ENCODE measurements around the gene GBP6.
"Not testable (repeated sequence)": the region's sequence is repeated elsewhere in the genome, so short reads cannot be mapped to it uniquely, and the experiment has no call there.

GBP6 gene

GRCh38 chr1:89335486-89335885 lies 28.4 kb upstream of the GBP6 start:
- no peaks in the 10 kb centered on the region for H3K79me2 ChIP-seq (ENCODE audit: control insufficient read depth, insufficient read depth, low read length, poor library complexity)
- H2AK5ac ChIP-seq (ENCODE audit: low read length) = no peak overlapping the region
- no peak overlapping the region for H2BK5ac ChIP-seq (ENCODE audit: low read depth, low read length, poor library complexity)
- H3K14ac ChIP-seq (ENCODE audit: low read length) = no peak overlapping the region
- H2BK12ac ChIP-seq (ENCODE audit: low read length) = no peak overlapping the region
- H4K8ac ChIP-seq (ENCODE audit: low read depth, low read length) = no peak overlapping the region
- no peak overlapping the region for H2AFZ ChIP-seq (ENCODE audit: insufficient read depth, low read length, poor library complexity)
- H3K4ac ChIP-seq (ENCODE audit: low read depth, low read length) = no peak overlapping the region
- H2BK120ac ChIP-seq (ENCODE audit: insufficient read depth, low read length, poor library complexity) = no peak overlapping the region
- H3K36me3 ChIP-seq (ENCODE audit: control insufficient read depth in 1 of 2, insufficient read depth in 2 of 2, low read length in 2 of 2) = no peaks in the 10 kb centered on the region
- H3K79me1 ChIP-seq (ENCODE audit: low read length) = no peaks in the 10 kb centered on the region
- no peak overlapping the region for H4K91ac ChIP-seq (ENCODE audit: low read depth, low read length)
- no peak overlapping the region for H3K27ac ChIP-seq (ENCODE audit: low read depth, low read length)
- H3K27me3 ChIP-seq (ENCODE audit: insufficient read depth, low read length) = no peaks in the 10 kb centered on the region
- no peak overlapping the region for H3K18ac ChIP-seq (ENCODE audit: low read length)
- no peaks in the 10 kb centered on the region for H3K4me1 ChIP-seq (ENCODE audit: control insufficient read depth in 1 of 2, insufficient read depth in 2 of 2, low read length in 2 of 2)
- peak; percentile 61 to 66 for DNase-seq
- no peaks in the 10 kb centered on the region for H3K9me3 ChIP-seq (ENCODE audit: insufficient read depth, low read depth, low read length)
- no peak overlapping the region for H3K9ac ChIP-seq (ENCODE audit: low read length)
- H3K4me2 ChIP-seq (ENCODE audit: low read length) = no peak overlapping the region
- no peak overlapping the region for H3K23ac ChIP-seq (ENCODE audit: low read length)
- H4K12ac ChIP-seq (ENCODE audit: low read depth, low read length) = no peak overlapping the region
- H3K4me3 ChIP-seq (ENCODE audit: low read depth, low read length) = no peak overlapping the region

- Histone ChIP-seq H3K4me1 (ENCODE audit: control insufficient read depth in 1 of 2, insufficient read depth in 2 of 2, low read length in 2 of 2) (no peaks in the 10 kb centered on the region), H4K8ac (ENCODE audit: low read depth, low read length) (no peak overlapping the region), H2BK12ac (ENCODE audit: low read length) (no peak overlapping the region), H3K4ac (ENCODE audit: low read depth, low read length) (no peak overlapping the region), H3K79me2 (ENCODE audit: control insufficient read depth, insufficient read depth, low read length, poor library complexity) (no peaks in the 10 kb centered on the region), H3K9me3 (ENCODE audit: insufficient read depth, low read depth, low read length) (no peaks in the 10 kb centered on the region), H2BK5ac (ENCODE audit: low read depth, low read length, poor library complexity) (no peak overlapping the region), H4K12ac (ENCODE audit: low read depth, low read length) (no peak overlapping the region), H4K91ac (ENCODE audit: low read depth, low read length) (no peak overlapping the region), H2BK120ac (ENCODE audit: insufficient read depth, low read length, poor library complexity) (no peak overlapping the region), H3K27me3 (ENCODE audit: insufficient read depth, low read length) (no peaks in the 10 kb centered on the region), H3K9ac (ENCODE audit: low read length) (no peak overlapping the region), H2AK5ac (ENCODE audit: low read length) (no peak overlapping the region), H3K79me1 (ENCODE audit: low read length) (no peaks in the 10 kb centered on the region), H3K18ac (ENCODE audit: low read length) (no peak overlapping the region), H3K4me3 (ENCODE audit: low read depth, low read length) (no peak overlapping the region), H3K27ac (ENCODE audit: low read depth, low read length) (no peak overlapping the region), H3K36me3 (ENCODE audit: control insufficient read depth in 1 of 2, insufficient read depth in 2 of 2, low read length in 2 of 2) (no peaks in the 10 kb centered on the region), H2AFZ (ENCODE audit: insufficient read depth, low read length, poor library complexity) (no peak overlapping the region), H3K4me2 (ENCODE audit: low read length) (no peak overlapping the region), H3K14ac (ENCODE audit: low read length) (no peak overlapping the region), H3K23ac (ENCODE audit: low read length) (no peak overlapping the region)
- DNase-seq = no peak
- no CpG with 5 or more reads among the region's 4 CpGs for WGBS (ENCODE audit: extremely low coverage, insufficient coverage, insufficient read length)
Measured at GRCh38 chr1:89337903-89338302, 26.0 kb upstream of the GBP6 start.

GRCh38 chr1:89339039-89339438 lies 24.8 kb upstream of the GBP6 start:
- no peak overlapping the region for H2BK120ac ChIP-seq (ENCODE audit: insufficient read depth, low read length, poor library complexity)
- no peak overlapping the region for H3K27ac ChIP-seq (ENCODE audit: low read depth, low read length)
- H3K36me3 ChIP-seq (ENCODE audit: control insufficient read depth in 1 of 2, insufficient read depth in 2 of 2, low read length in 2 of 2) = no peaks in the 10 kb centered on the region
- H4K12ac ChIP-seq (ENCODE audit: low read depth, low read length) = no peak overlapping the region
- H3K79me1 ChIP-seq (ENCODE audit: low read length) = no peaks in the 10 kb centered on the region
- no peak overlapping the region for H4K91ac ChIP-seq (ENCODE audit: low read depth, low read length)
- DNase-seq = no peak
- no peaks in the 10 kb centered on the region for H3K9me3 ChIP-seq (ENCODE audit: insufficient read depth, low read depth, low read length)
- H2BK5ac ChIP-seq (ENCODE audit: low read depth, low read length, poor library complexity) = no peak overlapping the region
- WGBS (ENCODE audit: extremely low coverage, insufficient coverage, insufficient read length) = no CpG with 5 or more reads among the region's 4 CpGs
- H2BK12ac ChIP-seq (ENCODE audit: low read length) = no peak overlapping the region
- H3K14ac ChIP-seq (ENCODE audit: low read length) = no peak overlapping the region
- no peak overlapping the region for H3K18ac ChIP-seq (ENCODE audit: low read length)
- no peak overlapping the region for H2AK5ac ChIP-seq (ENCODE audit: low read length)
- H3K79me2 ChIP-seq (ENCODE audit: control insufficient read depth, insufficient read depth, low read length, poor library complexity) = no peaks in the 10 kb centered on the region
- no peak overlapping the region for H4K8ac ChIP-seq (ENCODE audit: low read depth, low read length)
- H3K27me3 ChIP-seq (ENCODE audit: insufficient read depth, low read length) = no peaks in the 10 kb centered on the region
- H3K4me1 ChIP-seq (ENCODE audit: control insufficient read depth in 1 of 2, insufficient read depth in 2 of 2, low read length in 2 of 2) = no peaks in the 10 kb centered on the region
- H3K4ac ChIP-seq (ENCODE audit: low read depth, low read length) = no peak overlapping the region
- no peak overlapping the region for H3K9ac ChIP-seq (ENCODE audit: low read length)
- no peak overlapping the region for H3K23ac ChIP-seq (ENCODE audit: low read length)
- no peak overlapping the region for H3K4me3 ChIP-seq (ENCODE audit: low read depth, low read length)
- no peak overlapping the region for H2AFZ ChIP-seq (ENCODE audit: insufficient read depth, low read length, poor library complexity)
- no peak overlapping the region for H3K4me2 ChIP-seq (ENCODE audit: low read length)

GRCh38 chr1:89345479-89345878 lies 18.4 kb upstream of the GBP6 start:
- H3K4me3 ChIP-seq (ENCODE audit: low read depth, low read length); H2AK5ac ChIP-seq (ENCODE audit: low read length); H3K27me3 ChIP-seq (ENCODE audit: insufficient read depth, low read length); H3K79me1 ChIP-seq (ENCODE audit: low read length); H4K12ac ChIP-seq (ENCODE audit: low read depth, low read length); H3K27ac ChIP-seq (ENCODE audit: low read depth, low read length); H2BK120ac ChIP-seq (ENCODE audit: insufficient read depth, low read length, poor library complexity); H2AFZ ChIP-seq (ENCODE audit: insufficient read depth, low read length, poor library complexity); H3K79me2 ChIP-seq (ENCODE audit: control insufficient read depth, insufficient read depth, low read length, poor library complexity); H4K8ac ChIP-seq (ENCODE audit: low read depth, low read length); H3K9me3 ChIP-seq (ENCODE audit: insufficient read depth, low read depth, low read length); H3K4me2 ChIP-seq (ENCODE audit: low read length); DNase-seq; H2BK12ac ChIP-seq (ENCODE audit: low read length); H3K9ac ChIP-seq (ENCODE audit: low read length); H3K4ac ChIP-seq (ENCODE audit: low read depth, low read length); H2BK5ac ChIP-seq (ENCODE audit: low read depth, low read length, poor library complexity); H3K14ac ChIP-seq (ENCODE audit: low read length); H3K18ac ChIP-seq (ENCODE audit: low read length); H4K91ac ChIP-seq (ENCODE audit: low read depth, low read length); H3K23ac ChIP-seq (ENCODE audit: low read length); H3K36me3 ChIP-seq (ENCODE audit: control insufficient read depth in 1 of 2, insufficient read depth in 2 of 2, low read length in 2 of 2); H3K4me1 ChIP-seq (ENCODE audit: control insufficient read depth in 1 of 2, insufficient read depth in 2 of 2, low read length in 2 of 2): not testable (repeated sequence)

- no peak overlapping the region for H4K12ac ChIP-seq (ENCODE audit: low read depth, low read length)
- no peaks in the 10 kb centered on the region for H3K36me3 ChIP-seq (ENCODE audit: control insufficient read depth in 1 of 2, insufficient read depth in 2 of 2, low read length in 2 of 2)
- no peak overlapping the region for H2BK5ac ChIP-seq (ENCODE audit: low read depth, low read length, poor library complexity)
- no peak overlapping the region for H4K8ac ChIP-seq (ENCODE audit: low read depth, low read length)
- H3K79me1 ChIP-seq (ENCODE audit: low read length) = no peaks in the 10 kb centered on the region
- DNase-seq = no peak
- no peak overlapping the region for H3K9ac ChIP-seq (ENCODE audit: low read length)
- WGBS (ENCODE audit: extremely low coverage, insufficient coverage, insufficient read length) = no CpG with 5 or more reads among the region's 2 CpGs
- no peaks in the 10 kb centered on the region for H3K27me3 ChIP-seq (ENCODE audit: insufficient read depth, low read length)
- H3K14ac ChIP-seq (ENCODE audit: low read length) = no peak overlapping the region
- H3K9me3 ChIP-seq (ENCODE audit: insufficient read depth, low read depth, low read length) = no peaks in the 10 kb centered on the region
- no peaks in the 10 kb centered on the region for H3K4me1 ChIP-seq (ENCODE audit: control insufficient read depth in 1 of 2, insufficient read depth in 2 of 2, low read length in 2 of 2)
- H3K4me2 ChIP-seq (ENCODE audit: low read length) = no peak overlapping the region
- H2BK120ac ChIP-seq (ENCODE audit: insufficient read depth, low read length, poor library complexity) = no peak overlapping the region
- no peak overlapping the region for H3K4me3 ChIP-seq (ENCODE audit: low read depth, low read length)
- no peak overlapping the region for H2AFZ ChIP-seq (ENCODE audit: insufficient read depth, low read length, poor library complexity)
- no peak overlapping the region for H2AK5ac ChIP-seq (ENCODE audit: low read length)
- H3K27ac ChIP-seq (ENCODE audit: low read depth, low read length) = no peak overlapping the region
- H3K4ac ChIP-seq (ENCODE audit: low read depth, low read length) = no peak overlapping the region
- H4K91ac ChIP-seq (ENCODE audit: low read depth, low read length) = no peak overlapping the region
- H3K23ac ChIP-seq (ENCODE audit: low read length) = no peak overlapping the region
- no peaks in the 10 kb centered on the region for H3K79me2 ChIP-seq (ENCODE audit: control insufficient read depth, insufficient read depth, low read length, poor library complexity)
- no peak overlapping the region for H2BK12ac ChIP-seq (ENCODE audit: low read length)
- H3K18ac ChIP-seq (ENCODE audit: low read length) = no peak overlapping the region
Measured at GRCh38 chr1:89347296-89347695, 16.6 kb upstream of the GBP6 start.

All from trophoblast cell (in vitro differentiated cells and primary cell).